ENCODE data around the gene LRTM1. TPM values are rescaled to one million over a fixed set of nuclear protein-coding genes. Genes with fewer than 3 reads are reported as not detected.

The LRTM1 gene
- polyA plus RNA-seq, 3 donors = not detected

GRCh38 chr3:54960082-54960481, 32.2 kb upstream of the LRTM1 start:
- H3K9me3 Mint-ChIP-seq = peaks cover 0 to 5% (median 0%) of the 10 kb centered on the region in 7 donors
- H3K4me1 Mint-ChIP-seq = peaks cover 24% of the 10 kb centered on the region
- Histone ChIP-seq H2AFZ (ENCODE audit: insufficient read depth, low read depth, low read length, poor library complexity, severe bottlenecking) (no peak overlapping the region), H4K20me1 (ENCODE audit: insufficient read depth, low read length) (no peaks in the 10 kb centered on the region), H3K4me3 (replicated peaks in 1 of 3; ENCODE audit: low read depth in 2 of 3, low read length in 3 of 3) (no peak overlapping the region), H3K36me3 (replicated peaks in 1 of 2; ENCODE audit: control insufficient read depth in 1 of 2, insufficient read depth in 2 of 2, low read length in 2 of 2) (no peaks in the 10 kb centered on the region), H3K27ac (ENCODE audit: low read depth in 1 of 2, low read length in 2 of 2) (no peak overlapping the region), H3K9ac (ENCODE audit: insufficient read depth, low read length, poor library complexity, severe bottlenecking) (no peak overlapping the region), H3K79me2 (ENCODE audit: insufficient read depth, low read length) (no peaks in the 10 kb centered on the region), H3K4me2 (replicated peaks; ENCODE audit: extremely low read depth, low read length, poor library complexity, severe bottlenecking) (no peak overlapping the region), H3K9me3 (replicated peaks in 1 of 2; ENCODE audit: control insufficient read depth in 1 of 2, insufficient read depth in 1 of 2, low read length in 2 of 2) (no peaks in the 10 kb centered on the region), H3K4me1 (ENCODE audit: control insufficient read depth in 1 of 2, insufficient read depth in 2 of 2, low read length in 2 of 2) (peaks cover 23 to 25% of the 10 kb centered on the region in 2 donors), H3K27me3 (ENCODE audit: control insufficient read depth in 2 of 2, insufficient read depth in 2 of 2, low read length in 2 of 2) (no peaks in the 10 kb centered on the region)
- intact Hi-C loops (cut with micrococcal nuclease) = no loop called here
- peaks cover 0 to 2% (median 1%) of the 10 kb centered on the region in 3 donors for H3K27me3 Mint-ChIP-seq (ENCODE audit: low read depth in 3 of 3)
- no peaks in the 10 kb centered on the region for H3K36me3 Mint-ChIP-seq
- no peak for DNase-seq
- H3K4me3 Mint-ChIP-seq = no peak overlapping the region
- no peak overlapping the region for H3K27ac Mint-ChIP-seq
- WGBS (ENCODE audit: insufficient coverage) = no CpG with 5 or more reads among the region's 1 CpG
- TF ChIP-seq, protein P1, sequence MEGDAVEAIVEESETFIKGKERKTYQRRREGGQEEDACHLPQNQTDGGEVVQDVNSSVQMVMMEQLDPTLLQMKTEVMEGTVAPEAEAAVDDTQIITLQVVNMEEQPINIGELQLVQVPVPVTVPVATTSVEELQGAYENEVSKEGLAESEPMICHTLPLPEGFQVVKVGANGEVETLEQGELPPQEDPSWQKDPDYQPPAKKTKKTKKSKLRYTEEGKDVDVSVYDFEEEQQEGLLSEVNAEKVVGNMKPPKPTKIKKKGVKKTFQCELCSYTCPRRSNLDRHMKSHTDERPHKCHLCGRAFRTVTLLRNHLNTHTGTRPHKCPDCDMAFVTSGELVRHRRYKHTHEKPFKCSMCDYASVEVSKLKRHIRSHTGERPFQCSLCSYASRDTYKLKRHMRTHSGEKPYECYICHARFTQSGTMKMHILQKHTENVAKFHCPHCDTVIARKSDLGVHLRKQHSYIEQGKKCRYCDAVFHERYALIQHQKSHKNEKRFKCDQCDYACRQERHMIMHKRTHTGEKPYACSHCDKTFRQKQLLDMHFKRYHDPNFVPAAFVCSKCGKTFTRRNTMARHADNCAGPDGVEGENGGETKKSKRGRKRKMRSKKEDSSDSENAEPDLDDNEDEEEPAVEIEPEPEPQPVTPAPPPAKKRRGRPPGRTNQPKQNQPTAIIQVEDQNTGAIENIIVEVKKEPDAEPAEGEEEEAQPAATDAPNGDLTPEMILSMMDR (IDR thresholded peaks at IDR 0.05) = no peak

DNA sequence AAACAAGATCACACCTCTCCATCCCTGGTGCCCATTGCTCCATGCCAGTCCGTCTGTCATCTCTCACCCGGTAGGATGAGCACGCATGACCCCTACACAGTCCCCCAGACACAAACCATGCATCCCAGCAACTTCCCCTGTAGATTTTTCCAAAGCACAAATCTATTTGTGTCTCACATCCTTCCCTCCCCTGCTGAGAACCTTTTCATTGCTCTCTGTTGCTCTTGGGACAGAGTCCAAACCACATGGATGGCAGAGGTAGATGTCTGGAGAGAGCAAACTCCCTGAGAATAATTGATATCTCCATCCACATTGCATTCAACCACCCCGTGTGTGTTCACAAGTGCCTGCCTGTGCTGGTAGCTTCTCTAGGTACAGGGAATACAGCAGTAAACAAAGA, 29.9 kb upstream of the LRTM1 start:
- no peaks in the 10 kb centered on the region for H4K20me1 ChIP-seq (ENCODE audit: insufficient read depth, low read length)
- peaks cover 0 to 3% of the 10 kb centered on the region in 2 donors for H3K4me1 ChIP-seq (ENCODE audit: control insufficient read depth in 1 of 2, insufficient read depth in 2 of 2, low read length in 2 of 2)
- 97% methylated on average over 3 of the region's 4 CpGs for WGBS (ENCODE audit: insufficient coverage)
- H3K4me1 Mint-ChIP-seq = peaks cover 2% of the 10 kb centered on the region
- intact Hi-C loops (cut with micrococcal nuclease) = loop anchor here in 1 of 2 donors (5.0 kb wide), 1 partner anchor 35 kb away; no protein-coding TSS in a partner anchor
- no peak overlapping the region for H2AFZ ChIP-seq (ENCODE audit: insufficient read depth, low read depth, low read length, poor library complexity, severe bottlenecking)
- H3K27ac Mint-ChIP-seq = no peak overlapping the region
- no peak overlapping the region for H3K27ac ChIP-seq (ENCODE audit: low read depth in 1 of 2, low read length in 2 of 2)
- no peak overlapping the region for H3K9ac ChIP-seq (ENCODE audit: insufficient read depth, low read length, poor library complexity, severe bottlenecking)
- DNase-seq = no peak
- no peak overlapping the region for H3K4me3 Mint-ChIP-seq
- TF ChIP-seq, protein P1 (IDR thresholded peaks at IDR 0.05) = no peak
- no peaks in the 10 kb centered on the region for H3K27me3 ChIP-seq (ENCODE audit: control insufficient read depth in 2 of 2, insufficient read depth in 2 of 2, low read length in 2 of 2)
- peaks cover 0 to 2% (median 1%) of the 10 kb centered on the region in 3 donors for H3K27me3 Mint-ChIP-seq (ENCODE audit: low read depth in 3 of 3)
- no peaks in the 10 kb centered on the region for H3K79me2 ChIP-seq (ENCODE audit: insufficient read depth, low read length)
- H3K9me3 Mint-ChIP-seq = peaks cover 0 to 5% (median 0%) of the 10 kb centered on the region in 7 donors
- no peaks in the 10 kb centered on the region for H3K36me3 Mint-ChIP-seq
- H3K9me3 ChIP-seq (replicated peaks in 1 of 2; ENCODE audit: control insufficient read depth in 1 of 2, insufficient read depth in 1 of 2, low read length in 2 of 2) = no peaks in the 10 kb centered on the region
- H3K4me3 ChIP-seq (replicated peaks in 1 of 3; ENCODE audit: low read depth in 2 of 3, low read length in 3 of 3) = no peak overlapping the region
- H3K36me3 ChIP-seq (replicated peaks in 1 of 2; ENCODE audit: control insufficient read depth in 1 of 2, insufficient read depth in 2 of 2, low read length in 2 of 2) = no peaks in the 10 kb centered on the region
- H3K4me2 ChIP-seq (replicated peaks; ENCODE audit: extremely low read depth, low read length, poor library complexity, severe bottlenecking) = no peak overlapping the region

Measured in CD14-positive monocyte (primary cell).